ENCODE data around the gene CIRBP.

The CIRBP gene

DNA sequence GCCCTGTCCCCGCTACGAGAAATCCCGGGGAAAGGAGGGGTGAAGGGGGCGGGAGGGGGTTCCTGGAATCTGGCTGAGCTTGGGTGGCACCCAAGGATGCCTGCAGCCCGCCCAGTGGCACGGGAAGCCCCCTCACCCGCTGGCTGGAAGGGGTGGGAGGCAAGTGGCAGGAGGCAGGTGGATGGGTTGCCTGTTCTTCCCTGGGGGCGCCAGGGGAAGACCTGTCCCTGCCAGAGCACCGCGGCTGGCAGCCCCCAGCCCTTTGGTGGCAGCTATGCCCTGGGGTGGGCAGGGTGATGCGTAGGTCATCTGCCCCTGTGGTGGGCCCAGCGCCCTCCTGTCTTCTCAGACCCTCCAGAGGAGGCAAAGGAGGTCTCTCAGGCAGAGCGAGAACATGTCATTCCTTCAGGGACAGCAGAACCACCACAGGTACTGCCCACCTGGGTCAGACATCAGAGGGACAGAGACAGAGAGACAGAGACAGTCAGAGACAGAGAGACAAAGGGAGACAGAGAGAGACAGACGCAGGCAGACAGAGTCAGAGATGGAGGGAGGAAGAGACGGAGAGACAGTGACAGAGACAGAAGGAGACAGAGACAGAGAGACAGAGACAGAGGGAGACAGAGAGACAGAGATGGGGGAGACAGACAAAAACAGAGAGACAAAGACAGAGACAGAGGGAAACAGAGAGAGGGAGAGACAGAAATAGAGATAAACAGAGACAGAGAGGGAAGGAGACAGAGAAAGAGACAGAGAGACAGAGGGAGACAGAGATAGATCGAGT lies 53.3 kb downstream of the CIRBP start:
- TF ChIP-seq, protein P1, sequence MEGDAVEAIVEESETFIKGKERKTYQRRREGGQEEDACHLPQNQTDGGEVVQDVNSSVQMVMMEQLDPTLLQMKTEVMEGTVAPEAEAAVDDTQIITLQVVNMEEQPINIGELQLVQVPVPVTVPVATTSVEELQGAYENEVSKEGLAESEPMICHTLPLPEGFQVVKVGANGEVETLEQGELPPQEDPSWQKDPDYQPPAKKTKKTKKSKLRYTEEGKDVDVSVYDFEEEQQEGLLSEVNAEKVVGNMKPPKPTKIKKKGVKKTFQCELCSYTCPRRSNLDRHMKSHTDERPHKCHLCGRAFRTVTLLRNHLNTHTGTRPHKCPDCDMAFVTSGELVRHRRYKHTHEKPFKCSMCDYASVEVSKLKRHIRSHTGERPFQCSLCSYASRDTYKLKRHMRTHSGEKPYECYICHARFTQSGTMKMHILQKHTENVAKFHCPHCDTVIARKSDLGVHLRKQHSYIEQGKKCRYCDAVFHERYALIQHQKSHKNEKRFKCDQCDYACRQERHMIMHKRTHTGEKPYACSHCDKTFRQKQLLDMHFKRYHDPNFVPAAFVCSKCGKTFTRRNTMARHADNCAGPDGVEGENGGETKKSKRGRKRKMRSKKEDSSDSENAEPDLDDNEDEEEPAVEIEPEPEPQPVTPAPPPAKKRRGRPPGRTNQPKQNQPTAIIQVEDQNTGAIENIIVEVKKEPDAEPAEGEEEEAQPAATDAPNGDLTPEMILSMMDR (IDR thresholded peaks at IDR 0.05; ENCODE audit: extremely low read depth, missing control alignments): no peak
- DNase-seq (ENCODE audit: low spot score): no peak

DNA sequence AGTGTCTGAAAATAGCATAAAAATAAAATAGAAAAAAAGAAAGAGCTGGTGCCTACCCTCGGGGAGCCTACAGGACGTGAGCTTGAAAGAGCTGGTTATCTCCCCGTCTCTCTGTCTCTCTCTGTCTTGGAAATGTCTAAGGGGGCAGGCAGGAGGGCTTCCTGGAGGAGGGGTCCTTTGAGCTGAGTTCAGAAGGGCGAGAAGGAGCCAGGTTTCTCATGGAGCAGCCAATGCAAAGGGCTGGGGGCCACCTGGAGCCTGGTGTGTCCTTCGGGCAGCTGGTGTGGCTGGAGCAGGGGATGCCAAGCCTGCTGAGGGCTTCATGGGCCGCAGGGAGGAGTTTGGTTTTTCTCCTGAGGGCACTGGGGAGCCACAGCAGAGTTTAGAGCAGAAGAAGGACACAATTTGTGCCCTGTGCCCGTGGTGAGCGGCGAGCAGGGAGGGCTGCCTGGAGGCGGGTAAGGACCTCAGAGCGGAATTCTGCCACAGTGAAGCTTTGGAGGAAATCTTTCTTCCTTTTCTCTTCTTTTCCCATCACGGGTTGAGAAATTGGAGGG lies 55.2 kb downstream of the CIRBP start:
- DNase-seq (ENCODE audit: low spot score): no peak
- TF ChIP-seq, protein P1 (IDR thresholded peaks at IDR 0.05; ENCODE audit: extremely low read depth, missing control alignments): no peak

Data from GM20000 (cell line).